Right hindlimb (tissue), 1 donor: ENCODE measurements around the gene BICDL1.

Experiments
- DNase-seq: peaks from one replicate; pipeline ENCODE4 v3.0.0-alpha.2; 2018

Gene BICDL1

DNA sequence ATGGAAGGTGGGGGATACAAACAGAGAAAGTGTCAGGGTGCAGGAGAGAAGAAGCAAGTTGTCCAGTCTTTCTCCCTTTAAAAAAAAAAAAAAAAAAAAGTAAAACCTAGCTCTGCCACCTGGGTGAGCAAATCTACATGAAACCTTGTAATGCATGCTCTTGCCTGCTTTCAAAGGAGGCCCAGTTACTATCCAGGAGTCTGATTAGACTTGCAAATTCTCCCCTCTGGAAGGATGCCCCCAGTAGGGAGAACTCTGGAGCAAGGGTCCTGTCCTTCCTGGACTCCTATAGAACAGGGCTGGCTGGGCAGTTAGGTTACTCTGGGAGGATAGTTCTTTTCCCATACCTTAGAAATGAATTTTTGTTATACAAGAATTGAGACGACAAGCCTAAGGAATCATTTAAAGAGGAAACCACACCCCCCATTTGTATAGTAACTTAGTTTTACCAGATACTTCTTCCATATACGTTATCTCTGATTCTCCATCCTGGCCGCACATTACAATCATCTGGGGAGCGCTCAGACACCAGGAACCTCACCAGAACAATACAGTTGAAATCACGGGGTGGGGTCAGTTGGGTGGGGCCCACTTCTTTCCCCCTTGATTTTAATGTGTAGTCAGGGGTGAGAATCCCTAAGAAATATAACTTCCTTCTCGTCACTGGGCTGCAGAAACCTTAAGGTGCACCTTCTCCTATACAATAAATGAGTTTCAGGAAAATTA is 97.0 kb downstream of the BICDL1 start:
- DNase-seq, result no peak

DNA sequence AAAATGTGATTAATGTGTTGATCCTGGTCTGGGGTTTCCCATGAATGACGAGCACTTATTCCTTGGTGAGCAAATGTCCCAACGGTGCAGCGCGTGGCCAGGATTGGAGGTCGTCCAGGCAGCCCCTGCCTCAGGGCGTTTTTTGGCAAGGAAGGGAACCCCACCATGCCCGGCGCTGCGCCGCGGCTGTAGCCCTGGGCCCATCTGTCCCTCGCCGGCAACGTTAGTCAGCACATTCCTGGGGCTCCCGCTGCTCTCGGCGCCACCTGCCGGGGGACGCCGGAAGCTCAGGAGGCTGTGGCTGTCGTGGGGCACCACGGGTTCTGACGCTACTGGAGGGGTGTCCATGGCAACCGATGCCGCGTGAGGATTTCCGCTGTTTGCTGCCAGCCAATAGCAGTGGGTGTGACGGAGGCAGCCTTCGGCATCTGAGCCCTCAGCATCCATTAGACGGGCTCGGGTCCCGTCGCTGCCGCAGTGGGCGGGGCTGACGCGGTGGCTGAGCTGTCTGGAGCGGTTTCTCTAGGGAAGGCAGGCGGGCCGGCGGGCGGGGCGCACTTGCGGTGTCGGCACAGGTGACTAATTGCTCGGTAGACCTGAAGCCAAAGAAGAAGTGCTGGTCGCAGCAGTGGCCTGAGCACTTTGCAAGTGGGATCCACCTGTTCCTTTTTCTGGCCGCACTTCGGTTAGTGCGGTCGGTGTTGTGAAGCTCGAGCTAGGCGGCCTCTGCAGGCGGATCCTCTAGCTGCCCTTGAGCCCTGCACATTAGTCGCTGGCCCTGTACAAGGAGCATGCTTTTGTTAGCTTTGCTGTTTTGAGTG is 98.0 kb downstream of the BICDL1 start:
- DNase-seq, result peak; percentile 98

DNA sequence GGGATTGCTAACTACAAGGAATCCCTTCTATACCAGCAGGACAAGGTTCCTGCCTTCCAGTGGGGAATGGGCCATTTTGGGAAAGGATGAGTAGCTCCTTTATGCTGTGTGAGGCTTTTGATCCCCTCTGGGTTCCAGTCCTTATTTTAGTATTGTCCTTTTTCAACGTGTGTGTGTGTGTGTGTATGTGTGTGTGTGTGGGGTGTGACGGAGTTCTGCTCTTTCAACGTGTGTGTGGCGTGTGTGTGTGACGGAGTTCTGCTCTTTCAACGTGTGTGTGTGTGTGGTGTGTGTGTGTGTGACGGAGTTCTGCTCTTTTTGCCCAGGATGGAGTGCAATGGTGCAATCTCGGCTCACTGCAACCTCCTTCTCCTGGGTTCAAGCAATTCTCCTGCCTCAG is 100.1 kb downstream of the BICDL1 start:
- DNase-seq, result no peak

DNA sequence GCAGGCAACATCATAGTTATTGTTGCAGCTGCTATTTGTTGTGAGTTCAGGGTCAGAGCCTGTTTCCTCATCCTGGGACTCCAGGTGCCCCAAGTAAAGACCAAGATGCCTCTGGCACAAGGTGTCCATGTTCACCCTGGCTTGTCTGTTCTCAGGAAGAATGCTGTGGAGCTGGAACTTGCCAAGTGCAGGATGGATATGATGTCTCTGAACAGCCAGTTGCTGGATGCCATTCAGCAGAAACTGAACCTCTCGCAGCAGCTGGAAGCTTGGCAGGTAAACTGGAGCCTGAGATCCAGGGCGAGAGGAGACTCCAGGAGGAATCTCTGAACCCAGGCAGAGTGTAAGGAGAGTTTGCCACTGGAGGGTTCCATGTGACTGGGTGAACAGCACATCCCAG is 100.8 kb downstream of the BICDL1 start:
- DNase-seq, result no peak

DNA sequence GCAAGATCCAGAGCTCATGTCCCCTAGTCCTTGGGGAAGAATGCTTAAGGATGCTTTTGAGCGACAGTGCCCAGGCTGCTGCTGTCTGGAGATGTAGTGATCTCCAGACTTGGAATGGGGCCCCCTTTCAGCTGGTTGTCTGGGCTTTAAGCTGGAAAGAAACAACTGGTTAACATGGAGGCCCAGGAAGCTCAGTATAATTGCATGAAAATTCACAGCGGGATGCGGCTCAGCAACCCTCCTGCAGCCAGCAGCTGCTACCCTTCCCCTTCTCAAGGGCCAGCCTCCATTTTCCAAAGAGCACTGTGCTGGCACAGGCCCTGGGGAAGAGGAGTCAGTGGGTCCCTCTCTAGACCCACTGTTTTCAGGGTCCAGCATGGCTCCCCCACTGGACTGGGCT is 101.2 kb downstream of the BICDL1 start:
- peak; percentile 39 for DNase-seq

DNA sequence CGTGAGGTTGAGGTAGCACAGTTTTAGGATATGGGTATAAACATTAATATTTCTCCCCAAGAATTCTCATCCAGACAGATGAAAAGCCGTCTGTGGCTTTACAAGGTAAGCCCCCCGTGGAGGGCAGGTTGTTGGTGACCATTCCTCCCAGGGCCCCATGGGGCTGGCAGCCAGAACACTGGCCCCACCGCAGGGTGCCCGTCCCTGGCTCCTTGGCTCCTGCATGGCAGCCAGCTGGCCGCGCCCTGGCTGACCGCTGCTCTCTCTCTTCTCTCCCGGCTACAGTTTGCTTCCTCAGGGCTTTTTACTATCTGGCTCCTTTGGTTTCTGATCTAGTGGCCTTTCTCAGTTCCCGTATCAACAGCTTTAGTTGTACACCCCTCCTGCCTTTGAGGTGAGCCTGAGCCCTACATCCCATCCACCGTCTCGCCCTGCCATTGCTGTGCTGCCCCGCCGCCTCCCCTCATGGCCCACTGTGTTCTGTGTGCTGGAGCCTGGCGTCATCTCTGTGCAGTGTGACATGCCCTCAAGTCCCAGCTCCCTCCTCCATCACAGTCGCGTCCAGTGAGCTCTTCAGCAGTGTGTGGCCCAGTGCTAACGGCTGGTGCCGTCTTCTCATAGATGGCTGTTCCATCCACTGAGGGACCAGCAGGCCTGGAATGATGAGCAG is 101.7 kb downstream of the BICDL1 start:
- DNase-seq, result no peak

DNA sequence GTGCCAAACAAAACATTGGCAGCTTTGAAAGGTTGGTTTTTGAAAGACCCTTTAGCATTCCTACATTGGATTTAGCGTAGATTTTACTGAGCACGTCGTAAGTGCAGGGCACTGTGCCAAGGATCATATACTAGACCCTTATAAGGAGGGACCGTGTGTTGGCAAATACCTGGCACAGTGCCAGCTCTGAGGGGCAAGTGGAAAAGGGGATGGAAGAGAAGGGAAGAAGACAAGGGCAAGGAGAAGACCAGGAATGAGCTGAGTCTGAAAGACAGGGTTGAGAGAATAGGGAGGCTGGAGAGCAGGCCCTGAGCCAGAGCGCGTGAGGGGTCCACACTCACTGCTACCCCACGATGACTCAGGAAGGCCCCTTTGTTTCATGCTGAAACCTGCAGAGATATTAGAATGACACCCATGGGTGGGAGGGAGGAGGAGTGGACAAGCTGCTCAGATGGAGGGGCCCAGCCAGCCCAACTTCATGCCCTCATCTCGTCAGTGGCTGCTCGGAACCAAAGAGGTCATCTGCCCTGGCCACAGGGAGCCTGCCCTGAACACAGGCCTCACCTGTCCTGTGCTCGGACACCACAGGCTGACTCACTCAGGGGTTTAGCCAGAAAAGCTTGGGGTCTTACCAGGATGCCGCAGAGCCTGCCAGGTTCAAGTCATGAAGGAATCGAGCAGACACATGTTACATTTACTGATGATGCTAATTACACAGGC is 102.5 kb downstream of the BICDL1 start:
- no peak for DNase-seq

DNA sequence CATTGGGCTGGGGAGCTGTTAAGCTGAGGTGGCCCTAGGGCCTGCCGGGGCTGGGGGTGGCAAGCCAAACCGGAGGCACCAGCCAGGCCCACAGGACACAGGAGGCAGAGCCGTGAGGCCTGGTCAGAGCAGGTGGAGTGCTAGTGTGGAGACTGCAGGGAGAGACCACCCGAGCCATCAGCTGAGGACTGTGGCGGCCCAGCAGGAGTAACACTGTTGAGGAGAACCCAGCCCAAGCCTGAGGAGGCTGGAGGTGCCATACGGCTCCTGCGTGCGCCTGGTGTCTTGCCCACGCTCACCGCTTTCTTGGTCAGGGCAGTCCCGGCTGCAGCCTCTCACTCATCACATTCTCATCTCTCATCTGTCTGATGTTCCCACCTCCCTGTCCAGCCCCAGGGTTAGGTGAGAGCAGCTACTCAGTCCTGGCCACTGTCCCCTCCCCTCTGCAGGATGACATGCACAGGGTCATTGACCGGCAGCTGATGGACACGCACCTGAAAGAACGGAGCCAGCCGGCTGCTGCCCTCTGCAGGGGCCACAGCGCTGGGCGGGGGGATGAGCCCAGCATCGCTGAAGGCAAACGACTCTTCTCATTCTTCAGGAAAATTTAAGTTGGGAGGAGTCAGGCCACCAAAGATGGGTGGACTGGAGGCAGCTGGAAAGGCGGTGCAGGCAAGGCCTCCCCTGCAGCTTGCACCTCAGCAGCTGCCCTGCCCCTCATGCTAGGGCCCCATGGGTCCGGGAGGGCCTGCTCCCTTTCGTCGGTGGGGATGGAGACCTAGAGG is 103.7 kb downstream of the BICDL1 start:
- peak; percentile 24 for DNase-seq

DNA sequence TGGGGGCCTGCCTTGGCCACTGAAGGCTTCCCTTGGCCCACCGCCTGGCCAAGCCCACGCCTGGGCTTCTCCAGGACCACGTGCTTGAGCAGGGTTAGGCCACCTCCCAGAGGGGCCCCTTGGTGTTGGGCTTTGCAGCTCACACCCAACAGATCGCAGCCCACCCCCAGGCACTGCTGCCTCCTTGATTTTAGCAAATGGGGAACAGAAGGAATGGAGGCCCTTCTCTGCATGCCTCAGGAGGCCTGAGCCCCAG is 104.2 kb downstream of the BICDL1 start:
- DNase-seq, result peak; percentile 48

DNA sequence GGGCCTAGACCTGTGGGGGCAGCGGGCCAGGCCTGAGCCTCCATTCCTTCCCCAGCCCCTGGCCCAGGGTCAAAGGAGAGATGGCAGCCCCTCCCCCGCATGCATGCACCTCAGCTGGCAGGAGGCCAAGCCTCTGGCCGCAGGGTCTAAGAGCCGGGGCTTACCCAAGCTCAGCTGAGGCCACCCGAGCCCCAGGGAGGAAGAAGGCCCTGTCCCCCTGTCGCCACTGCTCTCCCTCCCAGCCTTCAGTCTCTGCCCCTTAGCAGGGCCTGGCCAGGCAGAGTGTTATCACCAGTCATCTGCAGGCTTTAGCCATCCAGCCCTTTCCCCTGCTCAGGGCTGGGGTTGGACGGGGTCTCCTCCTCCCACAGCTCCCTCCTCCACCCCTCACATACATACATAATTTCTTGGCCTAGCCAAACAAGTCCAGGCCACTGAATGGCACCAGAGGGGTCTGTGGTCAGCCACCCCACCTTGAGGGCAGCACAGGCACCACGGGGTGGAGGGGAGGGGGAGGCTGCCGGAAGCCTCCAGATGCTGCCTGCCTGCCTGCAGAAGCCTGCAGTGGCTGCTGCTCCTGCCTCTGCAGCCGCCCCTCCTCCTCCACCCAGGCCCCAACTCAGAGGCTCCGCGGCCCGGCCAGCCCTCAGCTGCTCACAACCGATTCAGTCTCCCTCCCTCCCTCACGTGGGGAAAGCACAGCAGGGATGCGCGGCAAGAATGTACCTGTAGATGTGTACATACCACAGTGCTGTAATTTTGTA is 104.7 kb downstream of the BICDL1 start:
- DNase-seq, result peak; percentile 68

DNA sequence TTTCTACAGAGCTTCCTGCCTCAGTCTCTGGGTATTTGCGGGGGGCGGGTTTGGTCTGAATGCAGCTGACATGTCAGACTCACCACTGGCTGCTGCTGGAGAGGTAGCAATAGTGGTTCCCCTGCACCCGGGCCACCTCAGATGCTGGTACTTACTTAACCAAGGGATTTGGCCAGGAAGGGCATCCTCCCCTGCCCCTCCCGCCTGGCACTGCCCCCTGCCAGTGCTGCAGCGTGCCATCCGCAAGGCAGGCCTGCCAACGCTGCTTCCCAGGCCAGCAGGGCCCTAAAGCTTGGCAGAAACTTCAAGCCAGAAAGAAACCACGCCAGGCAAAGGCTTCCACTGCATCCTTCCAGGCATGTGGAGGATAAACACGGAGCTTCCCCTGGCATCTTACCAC is 105.4 kb downstream of the BICDL1 start:
- peak; percentile 23 for DNase-seq

DNA sequence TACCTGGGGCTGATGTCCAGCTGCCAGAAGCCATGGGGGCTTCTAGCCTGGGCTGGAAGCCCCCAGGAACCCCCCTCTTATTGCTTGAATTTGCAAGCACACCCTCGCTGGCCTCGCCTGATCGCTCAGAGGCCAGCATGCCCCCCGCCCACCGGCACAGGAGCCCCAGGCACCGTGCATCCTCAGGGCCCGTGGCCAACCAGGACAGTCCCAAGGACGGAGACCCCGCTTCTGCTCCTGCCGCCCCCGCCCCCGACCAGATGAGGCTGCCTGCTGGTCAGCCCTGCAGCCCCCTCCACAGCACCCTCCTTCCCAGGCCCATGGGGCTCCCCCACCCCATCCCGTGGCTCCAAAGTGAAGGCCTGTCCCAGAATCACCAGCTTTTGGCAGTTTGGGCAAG is 106.3 kb downstream of the BICDL1 start:
- DNase-seq, result no peak

DNA sequence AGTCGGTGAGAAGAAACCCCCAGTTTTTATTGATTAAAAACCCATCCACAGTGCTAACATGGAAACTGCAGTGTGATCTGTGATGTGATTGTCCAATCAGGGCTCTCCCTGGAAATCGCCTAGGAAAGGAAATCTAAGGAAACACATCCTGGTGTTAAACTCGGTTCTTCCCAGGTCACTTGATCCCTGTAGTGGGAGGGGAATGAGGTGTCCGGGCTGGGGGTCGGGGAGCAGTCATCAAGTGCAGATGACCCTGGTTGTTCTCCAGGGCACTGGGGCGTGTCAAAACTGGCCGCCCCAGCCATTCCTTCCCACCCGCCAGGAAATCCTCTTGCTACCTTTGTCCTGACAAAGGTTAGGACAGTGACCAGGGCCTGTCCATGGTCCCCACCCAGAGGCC is 106.7 kb downstream of the BICDL1 start:
- no peak for DNase-seq

DNA sequence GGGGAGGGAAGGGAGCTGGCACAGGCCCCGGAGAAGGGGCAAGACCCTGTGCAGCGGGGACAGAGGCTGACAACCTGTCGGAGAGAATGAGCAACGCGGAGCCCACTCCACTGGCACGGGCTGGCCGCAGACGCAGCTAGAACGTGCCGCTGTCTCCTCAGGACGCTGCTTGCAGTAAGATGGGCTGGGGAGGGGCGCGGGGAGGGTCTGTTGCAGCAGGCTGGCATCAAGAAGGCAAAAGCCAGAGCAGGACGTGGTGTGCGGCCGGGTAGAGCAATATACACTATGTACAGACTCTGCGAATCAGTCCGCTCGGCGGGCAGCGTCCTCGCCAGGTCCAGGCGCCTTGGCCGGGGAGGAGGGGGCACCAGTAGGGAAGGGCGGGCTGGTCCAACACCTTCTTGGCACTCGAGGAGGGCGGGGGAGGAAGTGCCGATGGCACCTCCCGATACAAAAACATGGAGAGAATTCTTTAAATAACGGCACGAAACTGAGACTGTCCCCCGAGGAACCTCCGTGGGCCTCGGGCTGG is 107.7 kb downstream of the BICDL1 start:
- no peak for DNase-seq

DNA sequence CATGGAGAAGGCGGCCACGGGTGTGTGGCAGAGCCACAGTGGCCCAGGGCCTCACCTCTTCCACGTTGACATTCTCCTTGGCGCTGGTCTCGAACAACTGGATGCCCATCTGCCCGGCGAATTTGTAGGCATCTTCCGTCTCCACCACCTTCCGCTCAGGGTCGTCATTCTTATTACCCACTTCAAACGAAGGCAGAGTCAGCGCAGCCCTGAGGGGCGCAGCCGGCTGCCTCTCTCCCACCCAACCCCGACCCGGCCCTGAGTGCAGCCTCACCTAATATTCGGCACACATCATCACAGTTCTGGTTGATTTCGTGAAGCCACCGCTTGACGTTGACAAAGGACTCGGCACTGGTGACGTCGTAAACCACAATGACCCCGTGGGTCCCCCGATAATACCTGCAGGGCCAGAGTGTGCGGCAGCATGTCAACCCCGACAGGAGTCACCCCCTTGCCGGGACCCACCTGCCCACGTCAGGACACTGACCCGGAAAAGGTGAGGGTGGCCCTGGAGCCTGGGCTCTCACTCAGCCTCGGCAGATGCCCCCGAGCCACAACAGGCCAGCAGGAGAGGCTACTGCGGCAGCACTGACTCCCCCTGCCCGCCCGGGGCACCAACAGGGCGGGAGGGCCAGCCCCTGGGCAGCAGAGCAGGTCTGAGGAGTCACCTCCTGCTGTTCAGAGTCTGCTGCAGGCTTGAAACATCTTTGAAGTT is 109.9 kb downstream of the BICDL1 start:
- no peak for DNase-seq

DNA sequence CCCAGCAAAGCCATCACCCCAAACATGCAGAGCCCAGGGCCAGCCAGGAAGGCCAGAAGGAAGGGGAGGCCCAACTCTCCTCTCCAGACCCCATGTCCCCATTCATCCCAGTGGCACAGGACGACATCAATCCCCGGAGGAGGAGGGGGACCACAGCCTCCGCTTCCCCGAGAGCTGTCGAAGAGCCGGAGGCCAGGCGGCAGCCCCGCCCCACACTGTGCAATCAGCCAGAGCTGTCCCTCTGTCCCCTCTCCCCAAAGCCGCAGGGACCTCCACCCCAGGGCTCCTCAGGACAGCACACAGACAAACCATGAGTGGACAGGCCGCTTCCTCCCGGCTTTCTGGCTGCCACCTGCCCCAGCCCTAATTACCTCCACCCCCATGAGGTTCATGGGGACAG is 110.7 kb downstream of the BICDL1 start:
- no peak for DNase-seq

DNA sequence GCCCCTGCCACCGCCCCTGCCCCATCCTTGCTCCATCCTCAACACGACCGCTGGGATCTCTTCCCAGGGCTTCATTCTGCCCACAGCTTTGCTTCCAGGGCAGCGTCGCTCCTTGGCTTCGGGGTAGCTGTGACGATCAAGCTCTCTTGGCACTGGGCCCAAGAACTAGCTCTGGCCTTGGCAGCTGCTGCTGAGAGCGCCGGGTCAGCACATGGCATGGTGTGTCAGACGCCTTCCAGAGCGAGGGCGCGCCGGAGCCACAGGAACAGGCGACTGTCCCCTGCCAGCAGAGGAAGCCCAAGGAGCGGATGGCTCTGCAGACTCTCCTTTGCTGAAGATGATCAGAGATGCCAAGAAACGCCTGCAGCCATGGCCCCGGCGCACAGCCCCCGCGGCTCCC is 111.6 kb downstream of the BICDL1 start:
- peak; percentile 71 for DNase-seq

DNA sequence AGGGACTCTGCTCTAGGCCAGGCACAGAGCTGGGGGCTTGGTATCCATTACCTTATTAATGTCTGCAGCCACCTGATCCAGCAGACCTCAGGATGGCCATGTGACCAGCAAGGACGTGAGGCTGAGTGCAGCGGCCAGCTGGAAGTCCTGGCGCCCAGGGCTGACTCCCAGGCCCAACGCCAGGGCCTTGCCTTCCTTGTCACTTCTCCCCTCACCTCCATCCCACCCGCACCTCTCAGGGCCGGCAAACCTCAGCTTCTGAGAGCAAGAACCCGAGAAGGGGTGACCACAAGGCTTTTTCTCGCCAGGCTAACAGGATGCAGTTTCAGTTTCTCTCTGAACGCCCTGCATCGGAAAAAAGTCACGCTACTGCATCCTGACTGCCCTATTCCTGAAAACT is 112.1 kb downstream of the BICDL1 start:
- DNase-seq, result no peak

DNA sequence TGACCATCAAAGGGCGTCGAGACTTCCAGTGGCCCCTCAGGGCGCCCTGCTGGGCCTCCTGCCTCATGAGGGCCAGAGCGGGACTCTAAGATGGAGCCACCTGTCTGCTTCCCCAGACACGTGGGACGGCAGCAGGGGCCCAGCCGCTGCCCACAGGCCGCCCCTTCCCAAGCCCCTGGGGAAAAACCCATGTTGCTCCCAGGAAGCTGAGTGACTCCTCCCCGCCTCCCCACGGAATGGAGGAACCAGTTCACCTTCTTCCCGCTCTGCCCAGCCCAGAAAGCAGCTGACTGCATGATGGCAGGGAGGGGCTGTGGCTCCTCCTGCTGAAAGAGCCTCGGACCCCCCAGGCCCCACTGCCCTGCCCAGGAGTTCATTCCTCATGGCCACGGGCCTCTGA is 112.6 kb downstream of the BICDL1 start:
- DNase-seq, result no peak

DNA sequence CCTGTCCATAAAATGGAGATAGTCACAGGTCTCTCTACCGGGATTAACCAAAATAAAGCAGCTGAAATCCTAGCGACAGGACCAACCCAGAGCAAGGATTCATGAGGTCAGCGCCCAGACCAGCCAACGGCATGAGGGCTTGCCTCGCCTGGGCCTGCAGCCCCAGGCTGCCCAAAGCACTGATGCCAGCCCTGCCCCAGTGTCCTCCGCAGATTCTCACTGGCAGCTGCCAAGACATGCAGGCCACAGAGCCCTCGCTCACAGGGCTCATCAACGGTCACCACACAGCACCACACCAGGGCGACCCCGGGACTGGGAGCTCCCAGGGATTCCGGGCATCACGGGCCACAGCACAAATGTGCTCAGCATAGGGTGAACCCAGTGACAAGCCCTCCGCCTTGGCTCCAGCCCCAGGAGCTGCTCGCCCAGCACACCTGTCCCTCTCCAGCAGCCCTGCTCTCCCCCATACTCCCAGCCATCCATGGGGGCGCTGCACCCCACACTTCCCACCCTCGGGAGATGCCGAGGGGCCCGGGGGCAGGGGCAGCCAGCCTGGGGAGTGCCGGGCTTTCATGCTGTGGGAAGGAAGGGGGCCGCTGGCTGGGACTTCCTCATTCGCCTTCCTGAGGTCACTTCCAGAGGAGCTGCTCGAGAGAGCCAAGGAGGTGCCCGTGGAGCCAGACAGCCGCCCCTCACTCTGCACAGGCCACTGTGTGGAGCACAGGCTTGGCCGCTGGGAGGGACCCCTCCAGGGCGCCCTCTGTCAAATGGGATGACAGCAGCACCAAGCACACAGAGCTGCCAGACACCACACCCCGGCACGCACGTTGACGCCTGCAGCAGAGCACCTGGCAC is 113.4 kb downstream of the BICDL1 start:
- DNase-seq, result no peak
